CD4-positive, alpha-beta T cell treated with Interleukin-17A for 4 hours (primary cell): Measurements from ENCODE around the gene KCNH2.
A peak's percentile ranks its signal among the peaks of the same experiment; 100 is the strongest.

Source experiments
- DNase-seq: peaks from one replicate; pipeline ENCODE4 v3.0.0-alpha.2; 2020; ENCODE audit warnings: mixed read lengths

Gene KCNH2

GRCh38 chr7:150946421-150947240 is 31.5 kb downstream of the KCNH2 start:
- no peak for DNase-seq

- DNase-seq, result no peak
Observed at GRCh38 chr7:150945853-150946420, 32.2 kb downstream of the KCNH2 start.

- DNase-seq, result no peak
Observed at GRCh38 chr7:150945171-150945852, 32.8 kb downstream of the KCNH2 start.

GRCh38 chr7:150944066-150945042 is 33.8 kb downstream of the KCNH2 start:
- no peak for DNase-seq

GRCh38 chr7:150943453-150943814 is 34.7 kb downstream of the KCNH2 start:
- no peak for DNase-seq

- DNase-seq, result no peak
Observed at GRCh38 chr7:150942591-150943452, 35.3 kb downstream of the KCNH2 start.

GRCh38 chr7:150942001-150942590 is 36.0 kb downstream of the KCNH2 start:
- DNase-seq, result peak; percentile 71

GRCh38 chr7:150941351-150942000 is 36.6 kb downstream of the KCNH2 start:
- no peak for DNase-seq

- no peak for DNase-seq
Observed at GRCh38 chr7:150940431-150941102, 37.6 kb downstream of the KCNH2 start.

GRCh38 chr7:150939466-150939865 is 38.7 kb downstream of the KCNH2 start:
- no peak for DNase-seq

GRCh38 chr7:150939052-150939451 is 39.1 kb downstream of the KCNH2 start:
- DNase-seq, result no peak

- no peak for DNase-seq
Observed at GRCh38 chr7:150938566-150938965, 39.6 kb downstream of the KCNH2 start.

GRCh38 chr7:150937848-150938561 is 40.1 kb downstream of the KCNH2 start:
- peak; percentile 52 for DNase-seq

GRCh38 chr7:150936018-150936417 is 42.1 kb downstream of the KCNH2 start:
- no peak for DNase-seq

GRCh38 chr7:150935149-150935548 is 43.0 kb downstream of the KCNH2 start:
- no peak for DNase-seq

- no peak for DNase-seq
Observed at GRCh38 chr7:150934045-150934766, 43.9 kb downstream of the KCNH2 start.

- peak; percentile 35 for DNase-seq
Observed at GRCh38 chr7:150931199-150931869, 46.8 kb downstream of the KCNH2 start.

- DNase-seq, result no peak
Observed at GRCh38 chr7:150928541-150928940, 49.6 kb downstream of the KCNH2 start.
